ENCODE measurements around the gene LAMTOR2.

LAMTOR2 gene

DNA sequence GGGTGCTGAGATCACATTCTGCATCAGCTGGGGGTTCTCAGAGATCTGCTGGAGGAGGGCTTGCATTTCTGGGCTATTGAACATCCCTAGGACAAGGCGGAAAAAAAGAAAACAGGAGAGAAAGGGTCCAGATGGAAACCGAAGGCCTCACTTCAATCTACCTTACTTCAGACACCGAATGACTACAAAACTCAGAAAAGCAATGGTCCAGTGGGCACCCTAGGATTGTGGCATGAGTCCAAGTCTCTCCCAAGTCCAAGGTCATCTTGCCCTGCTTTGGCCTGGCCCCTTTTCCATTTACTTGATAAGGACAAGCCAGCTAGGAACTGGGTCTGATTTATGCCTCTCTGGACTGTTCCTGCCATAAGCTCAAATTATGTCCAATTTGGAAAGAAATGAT is 11.8 kb upstream of the LAMTOR2 start:
- Mint-ChIP-seq H3K4me1 (no peaks in the 10 kb centered on the region), H3K36me3 (peaks cover 8% of the 10 kb centered on the region), H3K4me3 (no peak overlapping the region), H3K9me3 (no peaks in the 10 kb centered on the region), H3K27me3 (no peaks in the 10 kb centered on the region), H3K27ac (no peak overlapping the region)

DNA sequence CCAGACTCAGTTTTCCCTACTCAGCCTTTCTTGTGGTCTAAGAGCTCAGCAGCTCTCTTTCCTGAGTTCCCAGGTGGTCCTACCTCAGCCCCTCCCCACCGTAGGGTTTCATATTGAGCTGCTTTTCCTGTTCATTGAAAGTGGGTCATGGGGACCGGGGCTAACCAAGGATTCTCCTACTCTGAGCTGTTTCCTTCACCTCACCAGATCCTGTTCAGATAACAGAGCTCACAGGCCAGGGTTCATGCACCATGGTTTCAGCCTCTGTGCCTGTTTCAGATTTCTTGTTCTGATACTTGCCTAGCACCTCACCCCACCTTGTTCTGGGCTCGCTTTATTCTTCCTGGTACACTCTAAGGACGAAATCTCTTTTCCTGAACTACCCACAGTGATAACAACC is 9.5 kb upstream of the LAMTOR2 start:
- Mint-ChIP-seq H3K27me3 (no peaks in the 10 kb centered on the region), H3K9me3 (no peaks in the 10 kb centered on the region), H3K4me1 (peaks cover 5% of the 10 kb centered on the region), H3K36me3 (peaks cover 14% of the 10 kb centered on the region), H3K27ac (no peak overlapping the region), H3K4me3 (no peak overlapping the region)

DNA sequence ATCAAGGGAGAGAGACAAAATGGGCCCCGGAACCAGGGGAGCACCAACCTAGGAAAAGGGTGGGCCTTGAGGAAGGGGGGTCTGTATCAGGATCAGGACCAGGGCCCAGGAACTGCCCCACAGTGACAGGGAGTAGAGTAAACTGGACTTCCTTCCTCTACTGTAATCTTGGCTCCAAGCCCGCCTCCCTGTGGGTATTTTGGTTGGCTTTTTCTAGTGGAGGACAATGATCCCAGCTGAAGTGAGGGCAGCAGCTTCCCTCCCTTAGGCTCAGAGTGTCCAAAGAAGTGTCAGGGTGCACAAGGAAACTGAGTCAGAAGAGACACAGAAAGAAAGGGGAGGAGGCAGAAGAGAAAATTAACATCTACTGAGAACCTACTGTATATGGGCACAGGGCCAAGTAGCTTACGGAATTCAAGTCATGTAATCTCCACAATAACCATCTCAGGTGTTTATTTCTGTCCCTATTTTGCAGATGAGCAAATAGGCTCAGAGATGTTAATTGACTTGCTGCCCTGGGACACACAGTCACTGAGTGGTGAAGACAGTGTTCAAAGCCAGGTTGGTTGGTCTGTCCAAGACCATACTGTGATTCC is 5.8 kb upstream of the LAMTOR2 start:
- H3K27me3 Mint-ChIP-seq: no peaks in the 10 kb centered on the region
- H3K36me3 Mint-ChIP-seq: peaks cover 6% of the 10 kb centered on the region
- H3K4me3 Mint-ChIP-seq: no peak overlapping the region
- H3K9me3 Mint-ChIP-seq: no peaks in the 10 kb centered on the region
- H3K4me1 Mint-ChIP-seq: peaks cover 19% of the 10 kb centered on the region
- H3K27ac Mint-ChIP-seq: no peak overlapping the region

DNA sequence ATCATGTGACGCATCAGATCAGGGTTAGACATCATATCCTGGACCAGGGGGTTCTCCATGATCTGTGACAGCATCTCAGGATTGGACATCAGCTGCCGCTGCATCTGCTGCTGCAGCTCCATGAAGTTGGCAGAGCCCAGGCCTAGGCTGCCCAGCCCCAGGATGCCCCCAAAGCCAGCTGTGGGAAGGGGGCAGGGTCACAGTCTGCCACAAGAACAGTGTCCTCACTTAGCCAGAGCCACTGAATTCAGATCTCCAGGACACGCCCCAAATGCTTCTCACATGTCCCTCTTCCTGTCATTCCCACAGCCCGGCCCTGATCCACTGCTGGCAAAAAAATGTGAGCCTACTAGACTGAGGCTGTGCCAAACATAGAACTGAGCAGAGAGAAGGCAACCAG is 4.2 kb upstream of the LAMTOR2 start:
- H3K4me1 Mint-ChIP-seq: peaks cover 21% of the 10 kb centered on the region
- H3K27me3 Mint-ChIP-seq: no peaks in the 10 kb centered on the region
- H3K27ac Mint-ChIP-seq: no peak overlapping the region
- H3K4me3 Mint-ChIP-seq: no peak overlapping the region
- H3K36me3 Mint-ChIP-seq: peaks cover 6% of the 10 kb centered on the region
- H3K9me3 Mint-ChIP-seq: no peaks in the 10 kb centered on the region

DNA sequence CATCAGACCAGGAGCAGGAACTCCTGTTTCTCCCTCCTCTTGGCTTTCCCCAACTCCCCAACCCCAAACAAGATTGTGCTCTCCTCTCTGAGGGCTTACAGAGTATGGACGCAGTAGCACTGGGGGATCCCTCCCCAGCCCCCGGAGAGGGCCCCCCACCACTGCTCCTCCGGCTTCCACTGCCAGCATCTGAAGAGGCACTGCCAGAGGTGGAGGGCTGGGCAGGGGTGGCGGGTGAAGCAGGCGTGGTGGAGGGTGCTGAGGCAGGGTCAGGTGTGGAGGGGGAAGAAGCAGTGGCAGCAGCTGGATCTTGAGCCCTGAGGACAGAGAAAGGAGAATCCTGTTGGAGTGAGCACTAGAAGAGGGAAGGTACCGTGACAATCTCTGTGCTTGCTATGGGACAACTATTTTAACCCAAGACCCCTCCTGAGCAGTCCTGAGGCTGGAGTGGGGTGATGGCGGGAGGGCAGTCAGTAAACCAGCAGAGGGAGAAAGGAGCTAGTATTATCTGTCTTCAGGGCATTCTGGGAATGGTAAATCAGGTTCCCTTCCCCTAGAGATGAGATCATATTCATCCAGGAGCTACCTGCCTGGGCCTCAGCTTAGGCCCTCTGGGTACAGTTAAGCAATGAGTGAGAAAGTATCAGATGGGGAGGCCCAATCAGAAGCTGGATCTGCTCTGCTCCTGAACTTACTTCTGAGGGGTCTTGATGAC is 3.4 kb upstream of the LAMTOR2 start:
- no peaks in the 10 kb centered on the region for H3K27me3 Mint-ChIP-seq
- H3K36me3 Mint-ChIP-seq: peaks cover 6% of the 10 kb centered on the region
- no peaks in the 10 kb centered on the region for H3K9me3 Mint-ChIP-seq
- no peak overlapping the region for H3K27ac Mint-ChIP-seq
- H3K4me3 Mint-ChIP-seq: peak overlapping the region; percentile 36
- H3K4me1 Mint-ChIP-seq: peaks cover 29% of the 10 kb centered on the region

DNA sequence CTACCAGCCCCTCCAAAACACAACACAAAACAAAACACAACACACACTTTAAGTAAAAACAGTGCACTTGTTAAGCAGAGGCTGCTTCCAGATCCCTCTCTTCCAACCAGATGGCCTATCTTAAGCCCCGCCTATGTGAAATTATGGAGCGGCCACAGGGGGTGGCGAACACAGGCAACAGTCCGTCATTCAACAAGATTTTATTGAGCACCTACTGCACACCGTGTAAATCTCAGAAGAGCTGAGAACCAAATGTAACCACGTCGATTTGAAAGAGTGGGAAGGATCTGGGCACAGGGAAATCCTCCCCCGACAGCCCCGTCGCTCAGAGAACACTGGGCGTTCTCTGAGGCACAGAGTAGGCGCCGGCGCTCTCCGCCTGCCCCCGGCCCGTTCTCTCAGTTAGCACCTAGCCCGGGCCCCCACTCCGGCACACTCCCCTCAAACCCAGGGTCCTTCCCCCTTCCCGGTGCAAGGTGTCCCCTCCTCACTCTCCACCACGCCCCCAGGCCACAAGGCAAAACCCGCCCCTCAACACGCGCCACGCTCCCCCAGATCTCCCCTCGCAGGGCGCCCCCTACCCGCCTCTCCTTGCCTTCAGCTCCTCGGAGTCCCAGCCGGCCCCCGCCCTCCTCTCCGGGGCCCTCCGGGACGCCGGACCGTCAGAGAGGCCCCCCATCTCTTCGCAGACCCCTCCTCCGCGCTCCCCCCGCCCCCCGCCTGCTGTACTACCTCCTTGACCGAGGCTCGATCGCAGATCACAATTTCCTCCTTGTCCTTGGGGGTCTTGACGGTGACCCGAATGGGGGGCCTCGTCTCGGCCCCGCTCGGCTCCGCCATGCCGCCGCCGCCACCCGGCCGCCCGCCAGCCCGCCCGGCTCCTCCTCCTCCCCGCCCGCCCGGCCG is 1.5 kb upstream of the LAMTOR2 start:
- H3K9me3 Mint-ChIP-seq: no peaks in the 10 kb centered on the region

DNA sequence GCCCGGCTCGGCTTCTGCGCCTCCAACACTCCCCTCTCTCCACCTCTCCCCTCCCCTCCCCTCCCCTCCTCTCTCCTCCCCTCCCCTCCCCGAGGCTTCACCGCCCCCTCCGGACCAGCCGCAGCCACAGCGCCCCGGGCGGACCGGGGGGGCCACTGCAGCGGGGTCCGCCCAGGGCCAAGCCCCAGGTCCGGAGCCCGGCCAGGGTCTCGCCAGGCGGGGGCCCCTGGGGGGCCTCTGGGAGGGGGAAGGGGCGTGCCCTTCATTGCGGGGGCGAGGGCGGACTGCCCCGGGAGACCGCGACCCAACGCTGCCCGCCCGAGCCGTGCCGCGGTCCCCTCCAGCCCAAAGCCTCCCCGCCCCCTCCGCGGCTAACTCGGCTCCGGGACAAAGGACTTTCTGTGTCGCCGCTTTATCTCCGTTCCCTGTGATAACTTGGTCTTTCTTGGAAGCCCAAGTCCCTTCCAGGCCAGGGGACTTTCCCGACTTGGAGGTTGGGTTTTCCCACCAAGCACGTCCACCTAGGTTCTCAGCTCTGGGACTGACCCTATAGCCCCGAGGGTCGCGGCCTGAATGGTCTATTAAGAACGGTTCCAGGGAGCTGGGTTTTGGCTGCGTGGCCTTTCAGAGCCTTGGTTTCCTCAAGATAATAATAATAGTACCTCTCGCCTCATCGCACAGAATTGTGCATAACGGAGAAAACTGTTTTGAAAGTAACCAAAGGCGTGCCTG is 648 bp upstream of the LAMTOR2 start, which contains the start of gene UBQLN4:
Gene UBQLN4, minus strand, starts transcription at position 31 of the 732 bp plus-strand sequence. CDS start 97 bp downstream, outside the sequence.
- H3K9me3 Mint-ChIP-seq: no peaks in the 10 kb centered on the region
- peak within 1 kb of the TSS; percentile 91 for H3K4me3 Mint-ChIP-seq
- H3K27me3 Mint-ChIP-seq: no peaks in the 10 kb centered on the region
- peak within 1 kb of the TSS; percentile 97 for H3K27ac Mint-ChIP-seq
- peaks cover 6% of the 10 kb centered on the region for H3K36me3 Mint-ChIP-seq
- peaks cover 33% of the 10 kb centered on the region for H3K4me1 Mint-ChIP-seq

More for the DNA sequence above, 1.5 kb upstream of the LAMTOR2 start:
- Mint-ChIP-seq H3K27ac (peak overlapping the region; percentile 85), H3K36me3 (peaks cover 6% of the 10 kb centered on the region), H3K27me3 (no peaks in the 10 kb centered on the region), H3K4me1 (peaks cover 33% of the 10 kb centered on the region), H3K4me3 (peak overlapping the region; percentile 90)

DNA sequence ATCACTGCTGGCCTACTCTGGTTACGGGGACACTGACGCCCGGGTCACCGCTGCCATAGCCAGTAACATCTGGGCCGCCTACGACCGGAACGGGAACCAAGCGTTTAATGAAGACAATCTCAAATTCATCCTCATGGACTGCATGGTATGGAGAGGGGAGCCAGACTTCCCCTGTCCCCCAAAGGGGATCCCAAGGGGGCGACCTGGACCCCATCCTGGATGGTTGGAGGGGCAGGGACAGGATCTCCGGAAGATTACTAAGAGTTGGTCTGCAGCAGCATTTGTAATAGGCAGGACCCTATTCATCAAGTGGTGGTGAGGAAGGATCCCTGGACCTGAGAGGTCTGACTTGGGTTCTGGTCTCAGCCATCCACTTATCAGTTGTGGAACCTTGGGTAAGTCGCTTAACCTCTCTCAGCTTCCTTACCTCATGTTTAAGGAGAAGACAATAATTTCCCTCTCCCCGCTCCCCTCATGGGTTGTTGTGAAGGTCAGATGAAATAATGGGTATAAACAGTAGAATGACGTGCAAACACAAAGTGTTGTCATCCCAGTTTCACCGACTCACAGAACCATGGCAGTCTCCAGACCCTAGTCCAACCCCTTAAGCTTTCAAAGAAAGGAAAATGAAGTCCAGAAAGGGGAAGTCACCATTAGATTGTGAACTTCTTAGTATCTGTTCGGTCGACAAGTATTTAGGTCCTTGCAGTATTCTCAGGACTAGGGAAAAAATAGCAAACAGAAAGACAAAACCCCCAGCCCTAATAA is 883 bp downstream of the LAMTOR2 start:
- Mint-ChIP-seq H3K27ac (peak overlapping the region; percentile 51), H3K4me1 (peaks cover 28% of the 10 kb centered on the region), H3K9me3 (no peaks in the 10 kb centered on the region), H3K27me3 (no peaks in the 10 kb centered on the region), H3K36me3 (no peaks in the 10 kb centered on the region), H3K4me3 (peak overlapping the region; percentile 91)

DNA sequence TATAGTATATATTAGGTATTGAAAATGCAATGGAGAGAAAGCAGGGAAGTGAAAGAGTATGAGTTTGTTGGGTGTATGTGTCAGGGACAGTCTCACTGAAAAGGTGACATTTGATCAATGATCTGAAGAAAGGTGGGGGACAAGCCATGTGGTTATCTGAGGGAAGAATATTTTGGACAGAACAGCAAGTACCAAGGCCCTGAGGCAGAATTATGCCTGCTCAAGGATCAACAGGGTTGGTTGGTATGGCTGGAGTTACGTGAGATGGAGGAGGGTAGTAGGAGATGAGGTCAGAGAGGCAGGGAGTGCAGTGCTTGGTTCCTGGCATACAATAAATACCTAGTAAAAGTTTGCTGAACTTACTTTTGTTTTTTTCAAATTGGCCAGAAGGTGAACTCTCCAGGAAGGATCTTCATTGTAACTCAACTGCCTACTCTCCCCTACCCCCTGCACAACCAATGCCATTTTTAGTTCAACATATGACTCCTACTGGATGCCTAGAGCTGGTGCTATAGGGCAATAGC is 1.8 kb downstream of the LAMTOR2 start:
- no peaks in the 10 kb centered on the region for H3K36me3 Mint-ChIP-seq

DNA sequence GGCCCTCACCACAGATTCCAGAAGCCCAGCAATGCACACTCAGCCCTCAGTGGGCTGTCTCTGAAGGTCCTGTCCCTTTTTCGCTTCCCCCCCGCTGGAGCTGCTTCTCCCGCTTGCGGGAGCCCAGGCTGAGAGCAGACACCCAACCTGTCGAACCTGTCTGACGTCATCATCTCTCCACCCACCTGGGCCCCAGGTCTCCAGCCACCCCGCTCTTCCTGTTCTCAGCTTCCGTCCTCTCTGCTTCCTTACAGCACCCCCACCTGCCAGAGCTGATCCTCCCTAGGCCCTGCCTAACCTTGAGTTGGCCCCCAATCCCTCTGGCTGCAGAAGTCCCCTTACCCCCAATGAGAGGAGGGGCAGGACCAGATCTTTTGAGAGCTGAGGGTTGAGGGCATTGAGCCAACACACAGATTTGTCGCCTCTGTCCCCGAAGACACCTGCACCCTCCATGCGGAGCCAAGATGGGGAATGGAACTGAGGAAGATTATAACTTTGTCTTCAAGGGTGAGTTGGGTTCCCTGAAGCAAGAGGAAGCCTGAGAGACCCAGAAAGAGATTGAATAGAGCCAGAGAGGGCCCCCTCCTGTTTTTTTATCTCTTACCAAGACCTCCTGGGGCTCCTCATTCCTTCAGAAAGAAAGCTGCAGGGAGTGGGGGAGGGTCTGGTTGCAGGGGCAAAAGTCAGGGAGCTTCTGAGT is 6.5 kb downstream of the LAMTOR2 start, which contains the start of gene RAB25:
Gene RAB25, plus strand, starts transcription at position 224 of the 700 bp plus-strand sequence. Its CDS starts 241 bp downstream, at position 465.
- Mint-ChIP-seq H3K36me3 (no peaks in the 10 kb centered on the region), H3K4me1 (peaks cover 8% of the 10 kb centered on the region), H3K27ac (no peak within 1 kb of the TSS), H3K4me3 (no peak within 1 kb of the TSS), H3K9me3 (no peaks in the 10 kb centered on the region), H3K27me3 (no peaks in the 10 kb centered on the region)

More for the DNA sequence above, 1.8 kb downstream of the LAMTOR2 start:
- Mint-ChIP-seq H3K9me3 (no peaks in the 10 kb centered on the region), H3K4me3 (peak overlapping the region; percentile 2), H3K4me1 (peaks cover 28% of the 10 kb centered on the region), H3K27me3 (no peaks in the 10 kb centered on the region), H3K27ac (no peak overlapping the region)

DNA sequence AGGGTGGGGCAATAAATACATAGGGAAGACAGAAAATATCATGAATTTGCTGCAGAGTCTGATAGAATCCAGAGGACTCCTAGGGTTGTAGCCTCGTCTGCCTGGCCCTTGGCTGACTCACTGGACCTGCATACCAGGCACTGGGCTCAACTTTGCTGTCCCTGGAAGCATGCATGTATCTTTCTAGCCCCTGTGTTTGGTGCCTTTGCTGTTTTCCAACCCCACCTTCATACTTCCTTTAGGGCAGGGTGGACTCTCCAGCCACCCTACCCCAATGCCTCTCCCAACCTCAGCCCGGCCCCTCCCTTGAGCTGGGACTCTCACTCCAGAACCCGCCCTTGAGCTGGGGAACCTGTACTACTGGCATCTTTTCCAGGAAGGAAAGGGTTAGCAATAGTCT is 7.6 kb downstream of the LAMTOR2 start:
- H3K9me3 Mint-ChIP-seq: no peaks in the 10 kb centered on the region
- peaks cover 12% of the 10 kb centered on the region for H3K4me1 Mint-ChIP-seq
- no peak overlapping the region for H3K4me3 Mint-ChIP-seq
- no peak overlapping the region for H3K27ac Mint-ChIP-seq
- no peaks in the 10 kb centered on the region for H3K27me3 Mint-ChIP-seq
- no peaks in the 10 kb centered on the region for H3K36me3 Mint-ChIP-seq

DNA sequence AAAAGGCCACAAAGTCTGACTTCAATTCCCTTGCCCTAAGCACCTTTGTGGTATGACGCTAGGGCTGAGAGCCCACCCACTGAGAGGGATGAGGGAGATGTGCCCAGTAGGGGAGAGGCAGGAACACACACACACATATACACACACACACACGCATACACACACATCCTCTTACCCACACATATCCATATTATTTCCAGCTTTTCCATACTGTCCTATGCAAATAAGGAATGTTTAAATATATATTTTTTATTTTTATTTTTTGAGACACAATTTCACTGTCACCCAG is 9.4 kb downstream of the LAMTOR2 start:
- Mint-ChIP-seq H3K27me3 (no peaks in the 10 kb centered on the region), H3K9me3 (no peaks in the 10 kb centered on the region), H3K4me3 (no peak overlapping the region), H3K36me3 (no peaks in the 10 kb centered on the region), H3K27ac (no peak overlapping the region), H3K4me1 (peaks cover 14% of the 10 kb centered on the region)

DNA sequence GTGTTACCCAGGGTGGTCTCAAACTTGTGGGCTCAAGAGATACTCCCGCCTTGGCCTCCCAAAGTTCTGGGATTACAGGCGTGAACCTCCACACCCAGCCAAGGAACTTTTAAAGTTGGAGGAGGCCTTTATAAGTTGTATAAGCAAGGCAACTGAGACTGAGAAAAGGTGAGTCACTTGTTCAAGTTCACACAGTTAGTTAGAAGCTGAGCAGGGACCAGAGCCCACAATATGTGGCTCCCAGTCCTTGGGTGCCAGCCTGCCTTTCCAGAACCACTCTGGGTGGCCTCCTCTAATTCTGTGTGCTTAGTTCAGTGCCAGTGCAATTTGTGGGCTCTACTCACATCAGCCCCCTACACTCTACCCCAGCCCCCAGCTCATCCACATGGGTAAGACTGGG is 10.0 kb downstream of the LAMTOR2 start:
- Mint-ChIP-seq H3K27ac (no peak overlapping the region), H3K4me3 (no peak overlapping the region), H3K4me1 (peaks cover 14% of the 10 kb centered on the region), H3K27me3 (no peaks in the 10 kb centered on the region), H3K9me3 (no peaks in the 10 kb centered on the region), H3K36me3 (no peaks in the 10 kb centered on the region)

DNA sequence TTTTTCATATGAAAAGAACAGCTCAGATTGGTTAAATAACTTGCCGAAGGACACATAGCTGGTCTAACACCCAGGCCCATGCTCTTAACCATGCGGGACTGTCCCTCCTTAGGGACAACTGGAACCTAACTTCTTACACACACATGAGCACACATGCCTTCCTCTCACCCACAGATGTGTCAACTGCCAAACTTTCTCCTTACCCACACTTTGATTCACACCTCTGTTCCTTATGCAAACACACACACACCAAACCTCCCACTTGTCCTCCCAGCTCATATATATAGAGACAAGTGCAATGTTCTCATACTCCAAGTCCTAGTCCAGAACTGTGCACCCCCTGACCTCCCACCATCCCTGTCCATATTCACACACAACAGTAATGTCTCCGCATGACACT is 10.6 kb downstream of the LAMTOR2 start:
- Mint-ChIP-seq H3K9me3 (no peaks in the 10 kb centered on the region), H3K36me3 (no peaks in the 10 kb centered on the region), H3K27ac (no peak overlapping the region), H3K4me3 (no peak overlapping the region), H3K4me1 (peaks cover 14% of the 10 kb centered on the region), H3K27me3 (no peaks in the 10 kb centered on the region)

Measured in activated naive CD4-positive, alpha-beta T cell treated with anti-CD3 and anti-CD28 coated beads, Interleukin-2, amount 50 U/mL, for 24 hours (primary cell).